ENCODE measurements around the gene FLRT1.

FLRT1 gene, protein sequence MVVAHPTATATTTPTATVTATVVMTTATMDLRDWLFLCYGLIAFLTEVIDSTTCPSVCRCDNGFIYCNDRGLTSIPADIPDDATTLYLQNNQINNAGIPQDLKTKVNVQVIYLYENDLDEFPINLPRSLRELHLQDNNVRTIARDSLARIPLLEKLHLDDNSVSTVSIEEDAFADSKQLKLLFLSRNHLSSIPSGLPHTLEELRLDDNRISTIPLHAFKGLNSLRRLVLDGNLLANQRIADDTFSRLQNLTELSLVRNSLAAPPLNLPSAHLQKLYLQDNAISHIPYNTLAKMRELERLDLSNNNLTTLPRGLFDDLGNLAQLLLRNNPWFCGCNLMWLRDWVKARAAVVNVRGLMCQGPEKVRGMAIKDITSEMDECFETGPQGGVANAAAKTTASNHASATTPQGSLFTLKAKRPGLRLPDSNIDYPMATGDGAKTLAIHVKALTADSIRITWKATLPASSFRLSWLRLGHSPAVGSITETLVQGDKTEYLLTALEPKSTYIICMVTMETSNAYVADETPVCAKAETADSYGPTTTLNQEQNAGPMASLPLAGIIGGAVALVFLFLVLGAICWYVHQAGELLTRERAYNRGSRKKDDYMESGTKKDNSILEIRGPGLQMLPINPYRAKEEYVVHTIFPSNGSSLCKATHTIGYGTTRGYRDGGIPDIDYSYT

DNA sequence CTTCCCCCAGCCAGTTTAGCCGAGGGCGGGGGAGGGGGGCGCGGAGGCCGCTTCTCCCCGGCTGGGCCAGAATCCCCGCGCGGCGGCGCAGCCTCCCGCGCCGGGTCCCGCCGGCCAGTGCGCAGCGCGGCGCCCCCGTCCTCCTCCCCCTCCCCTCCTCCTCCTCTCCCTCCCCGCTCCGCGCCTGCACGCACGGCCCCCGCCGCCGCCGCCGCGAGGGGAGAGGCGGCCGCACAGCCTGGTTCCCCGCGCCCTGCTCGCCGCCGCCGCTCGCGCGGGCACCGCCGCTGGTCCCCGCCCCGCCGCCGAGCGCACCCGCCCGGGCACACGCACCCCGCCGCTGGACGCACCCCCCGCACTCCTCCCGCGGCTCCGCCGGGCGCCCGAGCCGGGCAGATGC lies at the start of gene FLRT1:
FLRT1 (plus strand) TSS at position 356 of the 400 bp plus-strand sequence. CDS start 80,337 bp downstream, outside the sequence.
- no peak for DNase-seq

DNA sequence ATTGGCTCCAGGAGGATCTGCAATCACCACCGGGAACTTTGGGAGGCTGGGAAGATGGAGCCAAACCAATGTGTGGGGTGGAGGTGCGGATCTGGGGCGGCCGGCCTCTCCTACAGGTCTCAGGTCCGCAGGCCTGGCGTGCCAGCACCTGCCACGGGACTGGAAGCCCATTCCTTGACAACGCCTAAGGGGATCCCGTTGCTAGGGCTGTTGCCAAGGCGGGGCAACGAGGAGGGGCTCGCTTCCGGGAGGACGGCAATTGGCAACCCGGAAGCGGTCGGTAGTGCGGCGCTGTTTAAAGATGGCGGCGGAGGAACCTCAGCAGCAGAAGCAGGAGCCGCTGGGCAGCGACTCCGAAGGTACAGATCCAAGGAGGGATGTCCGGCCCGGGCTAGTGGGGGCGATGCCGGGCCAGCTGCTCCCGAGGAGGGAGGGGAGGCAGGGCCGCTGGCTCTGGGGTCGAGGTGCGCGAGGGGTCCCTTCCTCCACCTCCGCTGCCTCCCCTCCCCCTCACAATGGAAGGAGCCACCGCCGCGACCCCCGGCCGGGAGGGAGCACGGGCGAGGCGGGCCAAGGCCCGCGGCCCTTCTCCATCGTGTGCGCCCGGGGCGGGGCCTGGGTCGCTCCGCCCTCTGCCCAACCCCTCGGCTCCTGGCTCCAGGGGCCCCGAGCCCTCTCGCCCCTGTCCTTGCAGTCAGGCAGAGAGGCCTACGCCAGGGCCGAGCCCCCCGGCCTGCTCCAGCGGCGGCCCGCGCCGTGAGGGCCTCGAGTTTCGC lies 49.4 kb upstream of the FLRT1 start, which contains the start of gene OTUB1:
OTUB1 (plus strand) TSS at position 283 of the 776 bp plus-strand sequence; CDS start at position 302, 19 bp downstream.
- DNase-seq: peak; percentile 92

DNA sequence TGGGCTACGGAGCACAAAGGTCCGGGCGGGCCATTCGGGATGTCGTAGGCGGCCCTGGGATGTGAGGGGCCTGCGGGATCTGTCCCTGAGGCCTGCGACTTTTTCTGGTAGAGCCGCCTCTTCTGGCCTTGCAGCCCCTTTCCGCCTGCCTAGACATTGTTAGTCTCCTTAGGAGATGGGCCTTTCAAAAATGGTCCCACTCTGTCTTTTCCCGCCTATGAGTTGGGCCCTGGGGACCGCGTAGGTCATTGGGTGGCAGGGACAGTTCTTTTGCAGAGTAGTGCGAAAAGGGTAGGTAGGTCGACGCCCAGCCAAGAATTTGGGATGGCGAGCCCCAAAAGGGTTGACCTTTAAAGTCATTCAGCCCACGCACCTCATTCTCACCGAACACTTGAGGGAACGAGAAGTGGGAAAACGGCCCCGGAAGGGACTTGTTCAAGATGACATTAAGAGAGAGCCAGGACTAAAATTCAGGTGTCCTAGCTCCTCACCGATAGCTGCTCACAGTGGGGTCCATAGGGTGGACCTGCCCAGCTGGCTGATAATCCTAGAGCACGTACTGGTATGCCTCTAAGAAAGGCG lies 48.7 kb upstream of the FLRT1 start:
- no peak for DNase-seq

DNA sequence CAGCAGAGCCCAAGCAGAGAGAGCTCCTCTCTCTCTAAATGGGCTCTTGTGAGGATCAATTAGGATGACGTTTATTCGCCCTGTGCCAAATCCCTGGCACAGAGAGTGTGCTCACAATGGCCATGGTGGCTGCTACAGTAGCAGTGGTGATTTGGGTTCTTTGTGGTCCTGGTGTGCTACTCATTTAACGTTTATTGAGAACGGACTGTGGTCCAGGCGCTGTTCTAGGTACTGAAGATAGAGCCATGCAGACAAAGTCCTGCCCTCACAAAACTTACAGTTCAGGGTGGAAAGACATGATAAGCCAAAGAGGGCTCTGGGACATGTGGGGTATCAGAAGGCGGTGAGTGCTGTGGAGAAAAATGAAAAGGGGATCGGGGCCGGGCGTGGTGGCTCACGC lies 44.2 kb upstream of the FLRT1 start:
- DNase-seq: no peak

DNA sequence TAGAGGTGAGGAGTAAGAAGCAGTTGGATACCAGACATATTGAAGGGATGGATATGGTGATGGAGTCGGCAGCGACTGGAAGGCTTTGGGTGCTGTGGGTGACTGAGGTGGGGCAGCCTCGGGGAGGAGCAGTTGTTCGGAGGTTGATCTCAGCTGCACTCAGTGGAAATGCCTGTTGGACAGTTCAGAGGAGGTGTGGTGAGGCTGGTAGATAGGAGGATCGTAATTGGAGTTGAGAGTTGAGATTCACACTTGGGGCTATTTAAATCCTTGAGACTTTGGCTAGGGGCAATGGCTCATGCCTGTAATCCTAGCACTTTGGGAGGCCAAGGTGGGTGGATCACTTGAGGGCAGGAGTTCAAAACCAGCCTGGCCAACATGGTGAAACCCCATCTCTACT lies 42.6 kb upstream of the FLRT1 start:
- no peak for DNase-seq

DNA sequence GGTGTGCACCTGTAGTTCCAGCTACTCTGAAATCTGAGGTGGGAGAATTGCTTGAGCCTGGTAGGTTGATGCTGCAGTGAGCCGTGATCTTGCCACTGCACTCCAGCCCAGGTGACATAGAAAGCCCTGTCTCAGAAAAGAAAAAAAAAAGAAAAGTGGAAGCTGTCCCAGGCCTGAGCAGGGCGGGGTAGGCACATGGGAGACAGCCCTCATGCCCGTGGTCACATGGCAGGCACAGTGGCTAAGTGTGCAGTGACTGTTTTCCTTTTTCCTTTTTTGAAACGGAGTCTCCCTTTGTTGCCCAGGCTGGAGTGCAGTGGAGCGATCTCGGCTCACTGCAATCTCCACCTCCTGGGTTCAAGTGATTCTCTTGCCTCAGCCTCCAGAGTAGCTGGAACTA lies 41.7 kb upstream of the FLRT1 start:
- no peak for DNase-seq

DNA sequence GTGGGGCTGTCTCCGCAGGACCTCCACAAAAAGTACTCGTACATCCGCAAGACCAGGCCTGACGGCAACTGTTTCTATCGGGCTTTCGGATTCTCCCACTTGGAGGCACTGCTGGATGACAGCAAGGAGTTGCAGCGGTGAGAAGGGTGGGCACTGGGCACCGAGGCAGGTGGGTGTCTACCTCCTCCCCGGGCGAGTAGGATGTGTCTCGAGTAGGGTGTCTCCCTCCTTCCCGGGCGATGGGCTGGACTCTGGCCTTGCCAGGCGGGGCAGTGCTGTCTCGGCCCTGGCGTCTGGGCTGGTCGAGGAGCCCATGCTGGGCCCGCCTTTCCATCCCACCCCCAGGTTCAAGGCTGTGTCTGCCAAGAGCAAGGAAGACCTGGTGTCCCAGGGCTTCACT lies 39.2 kb upstream of the FLRT1 start:
- no peak for DNase-seq

DNA sequence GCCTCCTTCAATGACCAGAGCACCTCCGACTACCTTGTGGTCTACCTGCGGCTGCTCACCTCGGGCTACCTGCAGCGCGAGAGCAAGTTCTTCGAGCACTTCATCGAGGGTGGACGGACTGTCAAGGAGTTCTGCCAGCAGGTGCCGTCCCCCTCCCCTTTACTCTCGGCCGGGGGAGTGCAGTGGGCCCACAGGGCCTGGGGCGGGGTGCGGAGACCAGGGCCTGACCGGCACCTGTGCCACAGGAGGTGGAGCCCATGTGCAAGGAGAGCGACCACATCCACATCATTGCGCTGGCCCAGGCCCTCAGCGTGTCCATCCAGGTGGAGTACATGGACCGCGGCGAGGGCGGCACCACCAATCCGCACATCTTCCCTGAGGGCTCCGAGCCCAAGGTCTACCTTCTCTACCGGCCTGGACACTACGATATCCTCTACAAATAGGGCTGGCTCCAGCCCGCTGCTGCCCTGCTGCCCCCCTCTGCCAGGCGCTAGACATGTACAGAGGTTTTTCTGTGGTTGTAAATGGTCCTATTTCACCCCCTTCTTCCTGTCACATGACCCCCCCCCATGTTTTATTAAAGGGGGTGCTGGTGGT lies 38.5 kb upstream of the FLRT1 start:
- no peak for DNase-seq

DNA sequence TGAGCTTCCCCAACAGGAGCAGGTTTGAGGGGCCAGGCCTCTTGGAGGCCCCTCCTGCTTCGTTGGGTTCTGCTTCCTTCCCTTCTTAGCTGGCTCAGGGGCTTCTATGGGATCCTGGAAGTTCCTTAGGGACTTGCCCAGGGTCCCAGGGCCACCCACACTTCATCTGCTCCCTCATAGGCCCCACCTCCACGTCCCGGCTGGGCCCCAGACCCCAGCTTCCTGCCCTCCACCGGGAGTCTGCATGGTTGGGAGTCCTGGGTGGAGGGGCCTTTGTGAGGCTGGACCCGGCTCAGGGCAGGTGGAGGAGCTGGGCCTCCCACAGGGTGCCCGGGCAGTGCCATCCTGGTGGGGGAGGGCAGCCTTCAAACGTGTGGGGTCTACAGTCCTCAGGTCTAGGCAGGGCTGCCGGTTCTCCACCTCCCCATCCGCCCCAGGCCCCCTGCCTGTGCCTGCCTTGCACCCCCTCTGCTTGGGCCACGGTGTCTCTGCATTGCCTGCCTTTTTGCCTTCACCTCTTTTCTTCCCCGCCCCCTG lies 37.9 kb upstream of the FLRT1 start:
- DNase-seq: no peak

DNA sequence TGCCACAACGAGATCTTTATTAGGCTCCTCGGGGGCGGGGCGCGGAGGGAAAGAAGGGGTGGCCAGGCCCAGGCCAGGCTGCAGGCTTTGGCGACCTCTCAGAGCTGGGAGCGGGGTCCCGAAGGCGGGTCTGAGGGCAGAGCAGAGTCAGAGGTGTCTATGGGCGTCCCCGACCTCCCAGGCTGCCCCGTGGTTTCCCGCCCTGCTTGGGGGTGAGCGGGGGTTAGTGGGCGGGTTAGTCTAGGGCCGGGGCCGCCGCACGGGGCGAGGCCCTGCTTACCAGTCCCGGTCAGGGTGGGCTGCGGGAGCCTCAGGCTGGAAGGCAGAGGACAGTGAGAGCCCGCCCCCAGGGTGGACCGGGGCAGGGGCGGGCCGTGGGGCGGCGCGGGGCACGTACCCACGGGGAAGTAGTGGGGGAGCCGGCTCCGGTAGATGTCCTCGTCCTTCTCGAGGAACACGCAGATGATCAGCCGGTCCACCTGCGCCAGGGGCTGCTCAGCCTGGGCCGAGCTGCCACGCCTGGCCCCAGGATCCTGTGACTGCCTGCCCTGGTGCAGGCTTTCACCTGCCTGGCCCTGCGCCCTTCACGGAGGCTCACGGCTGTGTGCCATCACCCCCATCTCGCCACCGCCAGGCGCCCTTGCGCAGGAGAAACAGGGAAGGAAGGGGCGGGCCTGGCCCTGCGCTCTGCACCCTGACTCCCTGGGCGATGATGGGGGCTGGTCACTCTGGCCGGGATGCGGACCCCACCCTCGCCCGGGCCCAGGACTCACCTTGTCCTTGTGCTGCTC lies 37.0 kb upstream of the FLRT1 start:
- no peak for DNase-seq

DNA sequence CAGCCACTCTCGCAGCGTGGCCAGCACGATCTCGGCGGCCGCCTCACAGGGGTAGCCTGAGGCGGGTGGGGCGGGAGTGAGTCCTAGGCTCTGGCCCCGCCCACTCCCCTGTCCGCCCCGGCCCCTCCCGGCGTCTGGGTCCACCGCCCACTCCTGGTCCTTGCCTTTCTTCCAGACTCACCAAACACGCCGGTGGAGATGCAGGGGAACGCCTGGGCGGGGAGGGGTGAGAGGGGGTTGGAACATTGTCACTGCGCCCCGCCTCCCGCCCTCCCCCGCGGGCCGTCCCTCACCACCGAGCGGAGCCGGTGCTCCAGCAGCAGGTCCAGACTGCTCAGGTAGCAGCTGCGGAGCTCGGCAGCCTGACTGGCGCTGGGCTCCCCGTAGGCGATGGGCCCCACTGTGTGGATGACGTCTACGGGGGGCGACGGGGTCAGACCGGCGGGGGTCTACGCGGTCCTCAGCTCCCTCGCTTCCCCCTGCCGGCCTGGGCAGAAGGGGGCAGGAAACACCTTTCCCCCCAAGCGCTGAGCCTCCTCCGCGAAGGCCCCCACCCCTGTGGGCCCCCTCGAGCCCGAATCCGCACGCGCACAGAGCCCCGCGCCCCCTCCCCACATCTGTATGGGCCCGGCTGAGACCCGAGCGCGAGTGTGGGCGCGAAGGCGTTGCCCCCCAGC lies 36.2 kb upstream of the FLRT1 start:
- DNase-seq: no peak

DNA sequence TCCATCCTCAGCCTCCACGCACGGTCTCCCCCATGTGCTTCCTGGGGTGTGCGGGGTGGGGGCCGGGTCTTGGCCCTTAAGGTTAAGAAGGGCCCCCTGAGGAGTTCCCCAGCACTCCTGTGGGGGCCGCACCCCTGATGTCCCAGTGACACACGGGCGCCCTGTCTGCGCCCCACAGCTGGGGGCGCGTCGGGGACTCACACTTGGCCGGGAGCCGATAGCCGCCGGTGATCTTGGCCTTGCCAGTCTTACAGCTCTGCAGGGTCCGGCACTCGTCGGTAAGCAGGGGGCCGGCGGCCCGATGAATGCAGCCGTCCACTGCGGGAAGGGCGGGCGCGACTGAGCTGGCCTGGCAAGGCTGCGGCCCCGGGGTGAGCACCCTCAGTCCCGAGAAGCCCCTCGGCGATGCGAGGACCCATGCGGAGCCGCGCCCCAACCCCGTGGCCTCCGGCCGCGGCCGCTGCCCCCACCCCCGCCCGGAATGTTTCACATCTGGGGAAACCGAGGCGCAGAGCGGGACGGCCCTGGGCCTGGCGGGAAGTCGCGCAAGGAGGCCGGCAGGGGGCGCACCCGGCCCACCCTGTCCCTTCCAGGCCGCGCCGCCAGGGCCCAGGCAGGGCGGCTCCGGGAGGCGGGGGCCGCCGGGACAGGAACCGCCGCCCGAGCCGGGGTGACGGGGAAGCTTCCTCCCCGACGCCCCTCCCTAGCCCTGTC lies 35.5 kb upstream of the FLRT1 start:
- DNase-seq: no peak

DNA sequence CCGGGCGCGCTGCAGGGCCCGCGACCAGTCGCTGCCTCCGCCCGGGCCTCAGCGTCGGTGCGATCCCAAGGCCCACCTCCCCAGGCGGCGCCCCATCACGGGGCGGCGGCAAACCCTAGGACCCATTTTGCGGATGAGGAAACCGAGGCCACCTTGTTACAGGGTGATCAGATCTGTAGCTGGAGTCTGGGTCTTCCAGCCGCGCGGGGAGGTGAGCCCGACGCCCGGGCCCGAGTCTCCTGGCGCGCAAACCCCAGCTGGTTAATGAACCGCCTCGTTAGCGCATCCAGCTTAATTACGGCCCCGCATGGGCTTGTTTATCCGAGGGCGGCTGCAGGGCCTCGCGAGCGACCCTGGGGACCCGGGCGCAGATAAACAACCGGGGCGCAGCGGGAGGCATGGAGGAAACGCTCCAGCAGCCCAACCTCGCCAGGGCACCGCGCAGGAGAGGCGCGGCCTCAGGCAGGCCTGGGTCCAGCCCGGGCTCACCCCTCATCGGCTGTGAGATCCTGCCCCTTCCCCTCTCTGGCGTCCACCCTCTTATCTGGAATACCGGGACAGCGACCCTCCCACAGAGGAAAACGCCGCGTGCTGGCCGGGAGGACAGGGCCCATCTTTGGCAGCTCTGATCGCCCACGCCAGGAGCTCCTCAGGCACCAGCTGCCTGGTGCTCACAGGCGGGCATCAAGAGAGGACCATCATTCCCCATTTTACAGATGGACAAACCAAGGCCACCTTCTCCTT lies 34.8 kb upstream of the FLRT1 start:
- DNase-seq: no peak

DNA sequence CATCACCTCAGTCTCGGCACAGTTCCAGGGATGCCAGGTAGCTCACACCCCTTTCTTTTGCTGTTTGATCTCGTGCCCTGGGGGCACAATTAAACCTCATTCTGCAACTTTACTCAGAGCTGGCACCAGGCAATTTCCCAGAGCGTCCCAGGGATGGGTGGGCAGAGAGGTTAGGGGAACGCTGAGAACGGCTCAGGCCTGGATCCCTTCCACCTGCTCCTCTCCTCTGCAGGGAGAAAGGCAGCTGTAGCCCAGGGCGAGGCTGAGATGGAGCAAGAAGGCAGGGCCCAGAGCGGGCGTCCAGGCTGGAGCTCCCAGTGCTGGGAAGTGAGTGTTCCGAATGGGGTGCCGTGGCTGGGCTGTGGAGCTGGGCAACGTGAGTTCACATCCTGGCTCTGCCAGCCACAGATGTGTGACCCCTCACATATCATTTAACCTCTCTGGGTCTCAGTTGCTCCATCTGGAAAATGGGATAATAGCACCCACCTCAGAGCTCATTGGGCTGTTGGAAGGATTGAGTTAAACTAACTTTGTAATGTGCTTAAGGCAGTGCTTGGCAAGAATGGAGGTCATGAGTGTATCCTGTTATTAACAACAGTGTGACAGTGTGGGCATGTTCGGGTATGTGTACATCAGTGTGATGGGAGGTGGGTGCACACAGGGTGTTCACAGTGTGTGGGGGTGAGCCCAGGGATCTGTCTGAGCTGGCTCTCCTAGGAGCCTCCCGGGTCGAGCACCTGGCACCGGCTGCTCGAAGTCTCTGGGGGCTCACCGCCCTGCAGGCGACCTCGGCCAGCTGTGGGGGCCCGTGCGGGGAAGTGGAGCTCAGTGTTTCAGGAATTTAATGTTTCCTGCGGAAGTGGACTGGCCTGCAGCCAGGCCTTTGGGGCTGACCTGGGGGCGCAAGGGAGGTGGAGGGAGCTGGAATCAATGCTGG lies 34.0 kb upstream of the FLRT1 start:
- no peak for DNase-seq

DNA sequence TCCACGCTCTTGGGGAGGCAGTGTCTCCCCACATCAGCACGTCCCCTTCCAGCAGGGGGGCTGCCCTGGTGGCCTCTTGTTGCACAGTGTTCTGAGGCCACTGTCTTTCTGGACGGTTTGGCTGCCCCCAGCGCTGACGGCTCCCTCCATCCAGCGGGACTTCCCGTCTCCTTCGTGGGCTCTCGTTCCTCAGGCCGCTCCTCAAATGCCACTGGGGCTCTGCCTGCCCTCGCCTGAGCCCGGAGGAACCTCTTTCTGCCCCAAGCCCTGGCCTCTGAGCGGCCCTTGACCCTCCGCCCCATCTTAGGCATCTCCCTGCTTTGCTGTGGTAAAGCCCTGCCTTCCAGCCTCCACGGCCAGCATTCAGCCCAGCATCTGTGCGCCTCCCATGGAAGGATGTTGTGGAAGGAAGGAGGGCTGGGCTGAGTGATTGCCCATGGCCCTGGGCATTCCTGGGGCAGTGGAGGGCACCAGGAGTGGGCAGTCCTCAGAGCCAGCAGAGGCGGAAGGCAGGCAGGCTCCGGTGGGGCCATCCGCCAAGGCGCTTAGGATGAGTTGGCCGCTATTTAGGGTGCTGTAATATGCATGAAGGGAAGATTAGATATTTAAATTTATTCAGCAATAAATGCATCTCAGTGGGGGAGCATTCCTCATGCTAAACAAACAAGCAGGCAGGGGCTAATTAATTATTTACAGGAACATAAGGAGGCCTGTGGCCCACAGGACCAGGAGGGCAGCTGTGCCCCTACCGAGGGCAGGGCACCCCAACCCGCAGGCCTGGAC lies 31.7 kb upstream of the FLRT1 start:
- DNase-seq: no peak

DNA sequence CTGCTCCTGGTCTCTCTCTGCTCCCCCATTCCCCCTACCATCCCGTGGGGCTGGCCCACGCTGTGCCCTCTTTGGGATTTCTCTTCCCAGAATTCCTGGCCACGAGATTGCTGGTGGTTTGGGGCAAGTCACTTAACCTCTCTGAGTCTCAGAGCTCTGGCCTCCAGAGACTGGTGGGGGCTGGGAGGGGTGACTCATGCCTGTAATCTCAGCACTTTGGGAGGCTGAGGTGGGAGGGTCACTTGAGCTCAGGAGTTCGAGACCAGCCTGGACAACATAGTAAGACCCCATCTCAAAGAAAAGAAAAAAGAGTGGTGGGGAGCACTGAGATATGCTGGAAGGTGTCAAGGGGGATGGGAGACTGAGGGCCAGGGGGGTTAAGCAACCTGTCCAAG lies 31.1 kb upstream of the FLRT1 start:
- no peak for DNase-seq

DNA sequence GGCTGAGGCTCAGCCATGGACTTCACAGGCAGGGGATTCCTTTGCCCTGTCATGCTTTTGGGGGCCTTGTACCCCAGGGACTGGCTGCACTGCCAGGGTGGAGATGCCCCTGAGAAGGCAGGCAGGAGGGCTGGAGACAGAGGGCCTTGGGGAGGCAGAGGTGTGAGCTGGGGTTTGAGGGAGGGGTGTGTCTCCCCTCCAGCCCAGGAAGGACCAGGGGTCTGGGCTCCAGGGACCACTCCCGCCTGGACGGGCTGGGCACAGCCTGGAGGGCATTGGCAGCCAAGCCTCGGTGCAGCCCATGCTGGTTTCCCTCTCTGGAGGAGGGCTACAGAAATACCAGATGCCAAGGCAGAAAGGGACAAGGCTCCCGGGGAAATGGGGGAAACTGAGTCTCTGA lies 30.0 kb upstream of the FLRT1 start:
- DNase-seq: no peak

DNA sequence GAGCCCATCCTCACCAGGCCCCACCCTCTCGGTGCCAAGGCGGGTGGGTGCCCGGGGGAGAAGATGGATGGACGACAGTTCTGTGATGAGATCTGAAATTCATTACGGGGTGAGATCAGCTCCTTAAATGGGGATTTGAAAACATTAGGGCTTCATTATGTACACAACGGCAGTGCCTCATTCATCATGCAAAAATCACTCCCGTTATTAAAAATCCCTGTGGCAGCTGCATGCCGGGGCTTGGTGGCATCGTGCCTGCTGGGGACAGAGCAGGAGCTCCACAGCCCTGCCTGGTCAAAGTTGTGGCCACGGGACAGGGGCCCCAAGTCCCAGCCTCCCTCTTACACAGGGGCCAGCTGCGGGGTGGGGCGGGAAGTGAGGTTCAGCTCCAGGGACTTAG lies 29.3 kb upstream of the FLRT1 start:
- no peak for DNase-seq
